Hepatocyte (in vitro differentiated cells): ENCODE measurements around the gene VSIG8.

Experiments
- CTCF ChIP-seq: fragments of 200-600 bp; sonication (generic); IDR thresholded peaks from 2 replicates; pipeline ENCODE4 v1.5.1; 2016; ENCODE audit warnings: antibody characterized with exemption, mild to moderate bottlenecking; ENCODE audit not compliant: poor library complexity
- EZH2 ChIP-seq: fragments of 200-600 bp; sonication (generic); IDR thresholded peaks from 2 replicates; pipeline ENCODE4 v1.6.1; 2016; ENCODE audit warnings: antibody characterized with exemption, mild to moderate bottlenecking, borderline replicate concordance
- EZH2phosphoT487 ChIP-seq: fragments of 200-600 bp; sonication (generic); IDR thresholded peaks from one replicate; pipeline ENCODE4 v1.6.1; 2018; ENCODE audit warnings: antibody characterized with exemption, mild to moderate bottlenecking, low read depth, moderate library complexity; ENCODE audit not compliant: unreplicated experiment, severe bottlenecking

DNA sequence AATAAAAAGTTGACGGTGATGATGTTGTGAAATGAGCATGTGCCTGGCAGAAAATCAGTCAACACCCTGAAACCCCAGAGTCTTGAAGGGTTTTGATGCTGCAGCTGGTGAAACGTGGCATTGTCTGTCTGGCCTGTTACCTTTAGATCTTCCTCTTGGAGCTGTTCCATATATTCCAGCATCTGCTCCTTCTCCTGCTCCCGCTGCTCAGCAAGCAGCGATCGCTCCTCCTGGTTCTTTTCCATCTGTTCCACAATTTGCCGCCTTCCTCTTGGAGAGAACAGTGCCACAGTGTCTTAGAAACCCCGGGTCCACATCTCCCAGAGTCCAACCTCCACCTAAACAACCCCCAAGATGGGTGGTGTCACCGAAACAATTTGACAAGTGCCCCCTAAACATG is 21.8 kb upstream of the VSIG8 start:
- TF ChIP-seq CTCF (no peak), EZH2 (no peak), EZH2phosphoT487 (no peak)
